ENCODE results near the gene PRKAG2.
A peak's percentile ranks its signal among the peaks of the same experiment; 100 is the strongest.

Gene PRKAG2

GRCh38 chr7:151823566-151824372 lies 53.1 kb downstream of the PRKAG2 start:
- Histone ChIP-seq H3K27me3 (ENCODE audit: control insufficient read depth in 3 of 3, insufficient read depth in 3 of 3, low read depth in 1 of 3, low read length in 3 of 3) (peaks cover 0 to 45% (median 0%) of the 10 kb centered on the region in 3 experiments), H2BK15ac (ENCODE audit: low read length) (no peak overlapping the region), H3K4me3 (ENCODE audit: low read length in 2 of 2) (no peak overlapping the region), H2BK5ac (ENCODE audit: low read length) (no peak overlapping the region), H2BK12ac (ENCODE audit: low read length) (no peak overlapping the region), H2BK120ac (ENCODE audit: low read depth, low read length) (no peak overlapping the region), H3K4ac (ENCODE audit: low read length) (no peak overlapping the region), H3K4me2 (ENCODE audit: insufficient read depth, low read length, poor library complexity, severe bottlenecking) (no peak overlapping the region), H4K91ac (ENCODE audit: low read depth, low read length, poor library complexity) (no peak overlapping the region), H3K18ac (ENCODE audit: low read length) (no peak overlapping the region), H2AFZ (ENCODE audit: low read length) (peak overlapping the region; percentile 59), H3K14ac (ENCODE audit: low read length) (no peak overlapping the region), H3K79me1 (ENCODE audit: low read depth, low read length) (no peaks in the 10 kb centered on the region), H3K27ac (replicated peaks; ENCODE audit: low read length) (no peak overlapping the region), H3K9ac (ENCODE audit: low read depth, low read length, poor library complexity) (no peak overlapping the region), H3K9me3 (replicated peaks in 1 of 2; ENCODE audit: control insufficient read depth in 2 of 2, insufficient read depth in 1 of 2, low read depth in 1 of 2, low read length in 2 of 2) (no peaks in the 10 kb centered on the region), H3K36me3 (replicated peaks in 1 of 2; ENCODE audit: control insufficient read depth in 2 of 2, insufficient read depth in 2 of 2, low read length in 2 of 2) (no peaks in the 10 kb centered on the region), H3K4me1 (ENCODE audit: control insufficient read depth in 2 of 2, insufficient read depth in 1 of 2, low read depth in 1 of 2, low read length in 2 of 2) (no peaks in the 10 kb centered on the region), H4K8ac (ENCODE audit: low read depth, low read length) (no peak overlapping the region), H3K23ac (ENCODE audit: low read depth, low read length, poor library complexity) (no peak overlapping the region), H2AK5ac (ENCODE audit: low read depth, low read length) (no peak overlapping the region)
- DNase-seq (ENCODE audit: low spot score) = no peak
- WGBS, 2 donors (ENCODE audit: extremely low coverage in 2 of 2, insufficient read length in 2 of 2, insufficient replicate concordance in 1 of 2) = no CpG with 5 or more reads among the region's 8 CpGs

- Histone ChIP-seq H3K14ac (ENCODE audit: low read length) (no peak overlapping the region), H3K4ac (ENCODE audit: low read length) (no peak overlapping the region), H2AFZ (ENCODE audit: low read length) (no peak overlapping the region), H3K4me3 (ENCODE audit: low read length in 2 of 2) (no peak overlapping the region), H3K23ac (ENCODE audit: low read depth, low read length, poor library complexity) (peak overlapping the region; percentile 44), H2BK15ac (ENCODE audit: low read length) (no peak overlapping the region), H3K9me3 (replicated peaks in 1 of 2; ENCODE audit: control insufficient read depth in 2 of 2, insufficient read depth in 1 of 2, low read depth in 1 of 2, low read length in 2 of 2) (no peaks in the 10 kb centered on the region), H3K27ac (replicated peaks; ENCODE audit: low read length) (no peak overlapping the region), H3K36me3 (replicated peaks in 1 of 2; ENCODE audit: control insufficient read depth in 2 of 2, insufficient read depth in 2 of 2, low read length in 2 of 2) (no peaks in the 10 kb centered on the region), H3K9ac (ENCODE audit: low read depth, low read length, poor library complexity) (no peak overlapping the region), H2AK5ac (ENCODE audit: low read depth, low read length) (no peak overlapping the region), H4K91ac (ENCODE audit: low read depth, low read length, poor library complexity) (no peak overlapping the region), H3K27me3 (ENCODE audit: control insufficient read depth in 3 of 3, insufficient read depth in 3 of 3, low read depth in 1 of 3, low read length in 3 of 3) (peaks cover 0 to 55% (median 0%) of the 10 kb centered on the region in 3 experiments), H3K4me1 (ENCODE audit: control insufficient read depth in 2 of 2, insufficient read depth in 1 of 2, low read depth in 1 of 2, low read length in 2 of 2) (no peaks in the 10 kb centered on the region), H2BK12ac (ENCODE audit: low read length) (no peak overlapping the region), H3K4me2 (ENCODE audit: insufficient read depth, low read length, poor library complexity, severe bottlenecking) (no peak overlapping the region), H4K8ac (ENCODE audit: low read depth, low read length) (no peak overlapping the region), H2BK5ac (ENCODE audit: low read length) (no peak overlapping the region), H3K18ac (ENCODE audit: low read length) (peak overlapping the region; percentile 16), H3K79me1 (ENCODE audit: low read depth, low read length) (no peaks in the 10 kb centered on the region), H2BK120ac (ENCODE audit: low read depth, low read length) (no peak overlapping the region)
- no CpG with 5 or more reads among the region's 17 CpGs for WGBS, 2 donors (ENCODE audit: extremely low coverage in 2 of 2, insufficient read length in 2 of 2, insufficient replicate concordance in 1 of 2)
- DNase-seq (ENCODE audit: low spot score) = no peak
These were observed 54.3 kb downstream of the PRKAG2 start for GRCh38 chr7:151822541-151823181.

GRCh38 chr7:151821806-151822540 lies 54.9 kb downstream of the PRKAG2 start:
- H4K8ac ChIP-seq (ENCODE audit: low read depth, low read length) = no peak overlapping the region
- no CpG with 5 or more reads among the region's 20 CpGs for WGBS, 2 donors (ENCODE audit: extremely low coverage in 2 of 2, insufficient read length in 2 of 2, insufficient replicate concordance in 1 of 2)

GRCh38 chr7:151821226-151821625 lies 55.7 kb downstream of the PRKAG2 start:
- Histone ChIP-seq H3K27me3 (ENCODE audit: control insufficient read depth in 3 of 3, insufficient read depth in 3 of 3, low read depth in 1 of 3, low read length in 3 of 3) (peaks cover 0 to 68% (median 0%) of the 10 kb centered on the region in 3 experiments), H3K9ac (ENCODE audit: low read depth, low read length, poor library complexity) (no peak overlapping the region), H2BK12ac (ENCODE audit: low read length) (no peak overlapping the region), H3K4me2 (ENCODE audit: insufficient read depth, low read length, poor library complexity, severe bottlenecking) (no peak overlapping the region), H3K18ac (ENCODE audit: low read length) (no peak overlapping the region), H2AK5ac (ENCODE audit: low read depth, low read length) (no peak overlapping the region), H2BK5ac (ENCODE audit: low read length) (no peak overlapping the region), H3K36me3 (replicated peaks in 1 of 2; ENCODE audit: control insufficient read depth in 2 of 2, insufficient read depth in 2 of 2, low read length in 2 of 2) (no peaks in the 10 kb centered on the region), H3K23ac (ENCODE audit: low read depth, low read length, poor library complexity) (no peak overlapping the region), H2BK120ac (ENCODE audit: low read depth, low read length) (no peak overlapping the region), H2AFZ (ENCODE audit: low read length) (no peak overlapping the region), H3K4ac (ENCODE audit: low read length) (no peak overlapping the region), H3K4me3 (ENCODE audit: low read length in 2 of 2) (no peak overlapping the region), H3K79me1 (ENCODE audit: low read depth, low read length) (no peaks in the 10 kb centered on the region), H3K9me3 (replicated peaks in 1 of 2; ENCODE audit: control insufficient read depth in 2 of 2, insufficient read depth in 1 of 2, low read depth in 1 of 2, low read length in 2 of 2) (no peaks in the 10 kb centered on the region), H4K91ac (ENCODE audit: low read depth, low read length, poor library complexity) (no peak overlapping the region), H2BK15ac (ENCODE audit: low read length) (no peak overlapping the region), H4K8ac (ENCODE audit: low read depth, low read length) (no peak overlapping the region), H3K14ac (ENCODE audit: low read length) (no peak overlapping the region), H3K4me1 (ENCODE audit: control insufficient read depth in 2 of 2, insufficient read depth in 1 of 2, low read depth in 1 of 2, low read length in 2 of 2) (no peaks in the 10 kb centered on the region), H3K27ac (replicated peaks; ENCODE audit: low read length) (no peak overlapping the region)
- no CpG with 5 or more reads among the region's 4 CpGs for WGBS, 2 donors (ENCODE audit: extremely low coverage in 2 of 2, insufficient read length in 2 of 2, insufficient replicate concordance in 1 of 2)
- no peak for DNase-seq (ENCODE audit: low spot score)

More at GRCh38 chr7:151821806-151822540, 54.9 kb downstream of the PRKAG2 start:
- Histone ChIP-seq H3K14ac (ENCODE audit: low read length) (no peak overlapping the region), H3K9me3 (replicated peaks in 1 of 2; ENCODE audit: control insufficient read depth in 2 of 2, insufficient read depth in 1 of 2, low read depth in 1 of 2, low read length in 2 of 2) (no peaks in the 10 kb centered on the region), H3K36me3 (replicated peaks in 1 of 2; ENCODE audit: control insufficient read depth in 2 of 2, insufficient read depth in 2 of 2, low read length in 2 of 2) (no peaks in the 10 kb centered on the region), H3K23ac (ENCODE audit: low read depth, low read length, poor library complexity) (peak overlapping the region; percentile 44), H3K18ac (ENCODE audit: low read length) (peak overlapping the region; percentile 16), H3K4me3 (ENCODE audit: low read length in 2 of 2) (no peak overlapping the region), H2AFZ (ENCODE audit: low read length) (no peak overlapping the region), H4K91ac (ENCODE audit: low read depth, low read length, poor library complexity) (no peak overlapping the region), H2AK5ac (ENCODE audit: low read depth, low read length) (peak overlapping the region; percentile 17), H3K4me1 (ENCODE audit: control insufficient read depth in 2 of 2, insufficient read depth in 1 of 2, low read depth in 1 of 2, low read length in 2 of 2) (no peaks in the 10 kb centered on the region), H3K4ac (ENCODE audit: low read length) (no peak overlapping the region), H3K27ac (replicated peaks; ENCODE audit: low read length) (no peak overlapping the region), H2BK15ac (ENCODE audit: low read length) (no peak overlapping the region), H3K27me3 (ENCODE audit: control insufficient read depth in 3 of 3, insufficient read depth in 3 of 3, low read depth in 1 of 3, low read length in 3 of 3) (peaks cover 0 to 61% (median 0%) of the 10 kb centered on the region in 3 experiments), H3K79me1 (ENCODE audit: low read depth, low read length) (no peaks in the 10 kb centered on the region), H3K4me2 (ENCODE audit: insufficient read depth, low read length, poor library complexity, severe bottlenecking) (no peak overlapping the region), H2BK5ac (ENCODE audit: low read length) (no peak overlapping the region), H2BK12ac (ENCODE audit: low read length) (no peak overlapping the region), H3K9ac (ENCODE audit: low read depth, low read length, poor library complexity) (no peak overlapping the region), H2BK120ac (ENCODE audit: low read depth, low read length) (no peak overlapping the region)
- DNase-seq (ENCODE audit: low spot score) = no peak
